Gastroesophageal sphincter (tissue), 4 donors: ENCODE measurements around the gene GLI2. TPM values are rescaled to one million over a fixed set of nuclear protein-coding genes. Genes with fewer than 3 reads are reported as not detected.

Source experiments
- ATAC-seq: fragments of 150-250 bp; one replicate; pipeline ENCODE4 v1.9.1; 2016; ENCODE audit warnings: mild to moderate bottlenecking, moderate library complexity
- H3K27ac ChIP-seq, 4 donors: fragments of 200-600 bp; sonication (generic) in 3 of 4; 1 replicate in 3 of 4; 2 replicates in 1 of 4; pipeline ENCODE4 v1.5.1; 2016 to 2019
- H3K27me3 ChIP-seq: fragments of 200-600 bp; sonication (generic); one replicate; pipeline ENCODE4 v1.5.1; 2019
- H3K36me3 ChIP-seq, 2 donors: fragments of 200-600 bp; sonication (generic); one replicate each; pipeline ENCODE4 v1.5.1; 2019; ENCODE audit warnings: control low read depth in 1 of 2
- H3K4me1 ChIP-seq, 3 donors: fragments of 200-600 bp; sonication (generic); 1 replicate in 2 of 3; 2 replicates in 1 of 3; pipeline ENCODE4 v1.5.1; 2016 to 2019; ENCODE audit warnings: control low read depth in 2 of 3
- H3K4me3 ChIP-seq, 2 donors: fragments of 200-600 bp; sonication (generic); one replicate each; pipeline ENCODE4 v1.5.1; 2019; ENCODE audit warnings: mild to moderate bottlenecking in 1 of 2, moderate library complexity in 1 of 2
- H3K9me3 ChIP-seq, 3 donors: fragments of 200-600 bp; sonication (generic); one replicate each; pipeline ENCODE4 v1.5.1; 2017 to 2019; ENCODE audit warnings: control low read depth in 2 of 3
- CTCF ChIP-seq, 4 experiments: fragments of 200-600 bp in 2 of 4; fragments of 450-650 bp in 2 of 4; sonication (generic) in 1 of 4; IDR thresholded peaks; one replicate each; pipeline ENCODE4 v1.5.1; 2017 to 2019; ENCODE audit warnings: antibody characterized with exemption in 4 of 4, mild to moderate bottlenecking in 2 of 4, moderate library complexity in 2 of 4
- EP300 ChIP-seq: sonication (generic); formaldehyde crosslinking; IDR thresholded peaks from one replicate; pipeline ENCODE4 v1.6.1; 2017; ENCODE audit warnings: antibody characterized with exemption, mild to moderate bottlenecking
- POLR2A ChIP-seq, 2 donors: fragments of 450-650 bp; IDR thresholded peaks; one replicate each; pipeline ENCODE4 v1.6.1; 2017; ENCODE audit warnings: antibody characterized with exemption in 2 of 2, mild to moderate bottlenecking in 2 of 2, moderate library complexity in 1 of 2
- POLR2AphosphoS5 ChIP-seq: sonication (generic); formaldehyde crosslinking; IDR thresholded peaks from one replicate; pipeline ENCODE4 v1.6.1; 2017; ENCODE audit warnings: antibody characterized with exemption
- WGBS, 2 donors: methylation state at CpG; one replicate each; pipeline ENCODE4 v1.1.5; 2018; ENCODE audit warnings: low coverage in 1 of 2; 5-methylcytosine and 5-hydroxymethylcytosine counted together
- total RNA-seq, 4 donors: library from RNA; depleted of rRNA; stranded (reverse); fragments of >200 nt; gene quantifications; one replicate each; pipeline ENCODE4 v1.1.0, GENCODE V29; 2016

Gene GLI2
- total RNA-seq, 4 donors from 2014 or later = 6.3 to 22.3 (median 11.0) TPM

GRCh38 chr2:120768112-120769048 is 32.7 kb downstream of the GLI2 start:
- no peak overlapping the region for H3K27ac ChIP-seq
- H3K36me3 ChIP-seq = no peaks in the 10 kb centered on the region
- no peaks in the 10 kb centered on the region for H3K27me3 ChIP-seq
- peaks cover 0 to 61% (median 21%) of the 10 kb centered on the region in 3 donors for H3K4me1 ChIP-seq
- 53 to 87% methylated on average over 5 to 8 of the region's 17 CpGs for WGBS, 2 donors
- no peak overlapping the region for H3K4me3 ChIP-seq
- no peak for ATAC-seq
- H3K9me3 ChIP-seq = no peaks in the 10 kb centered on the region
- no peak for TF ChIP-seq CTCF (IDR thresholded peaks at IDR 0.05)
- TF ChIP-seq EP300 = no peak
- TF ChIP-seq POLR2A (IDR thresholded peaks at IDR 0.05) = no peak
- TF ChIP-seq POLR2AphosphoS5 = no peak

DNA sequence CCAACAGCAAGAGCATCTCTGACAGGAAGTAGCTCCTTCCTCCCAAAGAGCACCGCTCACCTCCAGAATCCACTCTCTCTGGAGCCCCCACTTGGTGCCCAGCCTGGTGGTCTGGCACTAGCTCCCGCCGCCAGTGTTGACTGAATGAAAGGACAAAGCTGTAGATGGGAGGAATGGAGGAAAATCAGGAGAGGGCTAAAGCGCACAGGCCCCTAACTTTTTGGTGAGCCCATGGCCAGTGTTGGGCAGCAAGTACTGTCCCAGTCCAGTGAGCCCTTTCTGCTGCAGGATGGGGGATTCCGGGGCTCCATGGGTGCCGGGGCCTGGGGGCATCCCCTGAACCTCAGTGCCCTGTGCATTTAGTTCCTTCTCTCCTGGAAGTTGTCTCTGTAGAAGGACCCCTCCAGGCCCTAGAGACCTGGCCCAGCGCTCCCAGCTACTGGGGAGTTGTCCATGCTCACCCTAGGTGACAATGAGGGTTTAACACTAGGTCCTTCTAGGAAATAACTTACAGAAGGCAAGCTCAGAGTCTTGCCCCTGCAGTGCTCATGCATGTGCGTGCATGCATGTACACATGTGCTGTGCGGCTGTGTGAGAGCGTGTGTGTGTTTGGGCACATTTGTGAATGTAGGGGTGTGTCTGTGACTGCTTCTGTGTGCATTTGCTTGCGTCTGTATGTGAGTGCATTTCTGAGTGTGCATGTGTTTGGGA is 33.6 kb downstream of the GLI2 start:
- Histone ChIP-seq H3K9me3 (no peaks in the 10 kb centered on the region), H3K4me1 (peaks cover 0 to 53% (median 21%) of the 10 kb centered on the region in 3 donors), H3K4me3 (no peak overlapping the region), H3K27me3 (no peaks in the 10 kb centered on the region), H3K27ac (no peak overlapping the region), H3K36me3 (no peaks in the 10 kb centered on the region)
- no peak for ATAC-seq
- 96% methylated on average over 4 of the region's 11 CpGs; no CpG with 5 or more reads in 1 of the 2 donors for WGBS, 2 donors
- TF ChIP-seq POLR2AphosphoS5 (no peak), POLR2A (IDR thresholded peaks at IDR 0.05) (no peak), EP300 (no peak), CTCF (IDR thresholded peaks at IDR 0.05) (no peak)

DNA sequence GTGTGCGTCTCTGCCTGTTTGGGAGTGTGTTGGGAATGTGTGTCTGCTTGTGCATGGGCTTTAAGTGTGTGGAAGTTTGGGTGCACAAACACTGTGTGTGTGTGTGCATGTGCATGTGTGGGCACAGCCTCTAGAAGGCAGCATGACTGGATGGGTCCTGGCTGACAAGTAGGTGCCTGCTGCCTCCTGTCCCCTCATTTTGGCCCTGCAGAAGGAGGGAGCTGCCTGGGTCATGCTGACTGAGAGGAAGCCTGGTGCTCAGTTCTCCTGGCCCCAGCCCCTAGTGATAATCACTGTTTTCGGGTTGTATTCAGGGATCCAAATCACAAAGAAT is 34.1 kb downstream of the GLI2 start:
- Histone ChIP-seq H3K27me3 (no peaks in the 10 kb centered on the region), H3K4me1 (peaks cover 0 to 47% (median 21%) of the 10 kb centered on the region in 3 donors)
- 83 to 92% methylated on average over 1 to 2 of the region's 2 CpGs for WGBS, 2 donors

GRCh38 chr2:120770176-120770575 is 34.5 kb downstream of the GLI2 start:
- H3K4me1 ChIP-seq = peaks cover 0 to 43% (median 16%) of the 10 kb centered on the region in 3 donors
- ATAC-seq = no peak
- no peaks in the 10 kb centered on the region for H3K36me3 ChIP-seq
- no peak overlapping the region for H3K4me3 ChIP-seq
- WGBS, 2 donors = no CpG with 5 or more reads among the region's 4 CpGs
- no peak for TF ChIP-seq POLR2A (IDR thresholded peaks at IDR 0.05)
- no peak for TF ChIP-seq EP300
- no peak for TF ChIP-seq CTCF (IDR thresholded peaks at IDR 0.05)
- no peak for TF ChIP-seq POLR2AphosphoS5
- H3K27ac ChIP-seq = no peak overlapping the region
- H3K27me3 ChIP-seq = no peaks in the 10 kb centered on the region
- H3K9me3 ChIP-seq = no peaks in the 10 kb centered on the region

More for the DNA sequence above, 34.1 kb downstream of the GLI2 start:
- Histone ChIP-seq H3K27ac (no peak overlapping the region), H3K36me3 (no peaks in the 10 kb centered on the region), H3K4me3 (no peak overlapping the region), H3K9me3 (no peaks in the 10 kb centered on the region)
- TF ChIP-seq CTCF (IDR thresholded peaks at IDR 0.05) = no peak
- no peak for ATAC-seq
